Endometrial microvascular endothelial cells (primary cell): ENCODE results near the gene TNFSF18. TPM values are rescaled to one million over a fixed set of nuclear protein-coding genes. Genes with fewer than 3 reads are reported as not detected.
"Not testable (repeated sequence)": the region's sequence is repeated elsewhere in the genome, so short reads cannot be mapped to it uniquely, and the experiment has no call there.

Experiments
- in situ Hi-C: cut with HindIII; loops from 2 replicates; pipeline ENCODE4 v1.10.0; 2017; ENCODE audit warnings: low sequenced_read_pairs, low pct_unique_long_range_greater_than_20kb; ENCODE audit errors: inconsistent ontology term
- total RNA-seq: library from RNA; depleted of rRNA; stranded (reverse); fragments of >200 nt; gene quantifications from one replicate; pipeline ENCODE4 v1.2.3, GENCODE V29; 2015; ENCODE audit errors: inconsistent ontology term

The TNFSF18 gene
- 172 TPM for total RNA-seq

- in situ Hi-C loops, result no loop called here
These were observed at the start of gene TNFSF18 for GRCh38 chr1:173050865-173051264. TNFSF18 (minus strand) TSS chr1:173050941; CDS start chr1:173050896, 45 bp downstream.

GRCh38 chr1:173099166-173099565 is 48.4 kb upstream of the TNFSF18 start:
- in situ Hi-C loops, result no loop called here

- in situ Hi-C loops, result no loop called here
These were observed 47.4 kb upstream of the TNFSF18 start for GRCh38 chr1:173098117-173098516.

- in situ Hi-C loops, result no loop called here
These were observed 46.3 kb upstream of the TNFSF18 start for GRCh38 chr1:173097001-173097400.

GRCh38 chr1:173095632-173096031 is 44.9 kb upstream of the TNFSF18 start:
- in situ Hi-C loops, result no loop called here

- in situ Hi-C loops, result no loop called here
These were observed 43.8 kb upstream of the TNFSF18 start for GRCh38 chr1:173094541-173094940.

GRCh38 chr1:173093691-173094445 is 43.1 kb upstream of the TNFSF18 start:
- in situ Hi-C loops, result no loop called here

- in situ Hi-C loops, result no loop called here
These were observed 33.6 kb upstream of the TNFSF18 start for GRCh38 chr1:173084292-173084691.

- in situ Hi-C loops, result no loop called here
These were observed 32.2 kb upstream of the TNFSF18 start for GRCh38 chr1:173082913-173083312.

- in situ Hi-C loops, result not testable (repeated sequence)
These were observed 23.5 kb upstream of the TNFSF18 start for GRCh38 chr1:173074217-173074616.

GRCh38 chr1:173064011-173064410 is 13.3 kb upstream of the TNFSF18 start:
- in situ Hi-C loops, result no loop called here

GRCh38 chr1:173063171-173063570 is 12.4 kb upstream of the TNFSF18 start:
- in situ Hi-C loops, result no loop called here

- in situ Hi-C loops, result no loop called here
These were observed 11.6 kb upstream of the TNFSF18 start for GRCh38 chr1:173062150-173062938.

- in situ Hi-C loops, result no loop called here
These were observed 7.8 kb upstream of the TNFSF18 start for GRCh38 chr1:173058556-173058955.

- in situ Hi-C loops, result no loop called here
These were observed 7.2 kb upstream of the TNFSF18 start for GRCh38 chr1:173057984-173058383.

GRCh38 chr1:173056365-173056764 is 5.6 kb upstream of the TNFSF18 start:
- in situ Hi-C loops, result no loop called here

- in situ Hi-C loops, result no loop called here
These were observed 2.0 kb upstream of the TNFSF18 start for GRCh38 chr1:173052681-173053196.

- in situ Hi-C loops, result no loop called here
These were observed 1.5 kb downstream of the TNFSF18 start for GRCh38 chr1:173049322-173049633.

- in situ Hi-C loops, result no loop called here
These were observed 2.0 kb downstream of the TNFSF18 start for GRCh38 chr1:173048621-173049321.
